HCT116 (cell line): ENCODE results near the gene GOT1. TPM values are rescaled to one million over a fixed set of nuclear protein-coding genes. Genes with fewer than 3 reads are reported as not detected.

Experiments used
- ATAC-seq: fragments of 200-7000 bp; cut with Tn5 transposase; 2 replicates; pipeline ENCODE4 v1.9.1; 2020; ENCODE audit warnings: mild to moderate bottlenecking, moderate library complexity
- BruUV-seq: library from RNA; stranded (reverse); fragments of 400-500 nt; replicated peaks from 2 replicates; lab custom pipeline; 2021; lab: Mats Ljungman, UMichigan
- CTCF ChIA-PET: fragments of 300-600 bp; sonication (Branson Sonifier 250); formaldehyde crosslinking; loops from one replicate; lab custom pipeline; 2021; ENCODE audit warnings: antibody characterized with exemption; lab: Charles Lee
- POLR2A ChIA-PET: fragments of 300-600, 350-600 bp; sonication (Branson Sonifier 250); formaldehyde crosslinking; loops from one replicate; lab custom pipeline; 2021; ENCODE audit warnings: antibody characterized with exemption; lab: Charles Lee
- RAD21 ChIA-PET, 2 experiments: fragments of 300-600 bp; sonication (Branson Sonifier 250); formaldehyde crosslinking; loops; one replicate each; lab custom pipeline; 2023; ENCODE audit warnings: low total read pairs in 2 of 2; ENCODE audit not compliant: uncharacterized antibody in 2 of 2, unreplicated experiment in 2 of 2, low non-redundant PET in 1 of 2; lab: Charles Lee
- DNase-seq: peaks from one replicate; pipeline ENCODE4 v3.0.0-alpha.2; 2010; ENCODE audit warnings: low read depth, low spot score
- H2AFZ ChIP-seq: fragments of 200-600 bp; shearing (Covaris generic), sonication (generic); 2 replicates; pipeline ENCODE4 v1.6.1; 2017; ENCODE audit warnings: low read depth, mixed run types, mixed read lengths, antibody characterized with exemption, low read length; ENCODE audit not compliant: poor library complexity, severe bottlenecking
- H3K27ac ChIP-seq: 2 replicates; pipeline ENCODE4 v1.5.1; 2012; ENCODE audit warnings: low read depth, low read length
- H3K27me3 ChIP-seq: fragments of 200-600 bp; sonication (generic); 2 replicates; pipeline ENCODE4 v1.6.1; 2016; ENCODE audit warnings: mixed run types, low read length, mixed read lengths; ENCODE audit not compliant: insufficient read depth
- H3K36me3 ChIP-seq, 2 experiments: fragments of 200-500 bp in 1 of 2; fragments of 200-600 bp in 1 of 2; sonication (Bioruptor generic) in 1 of 2; sonication (generic) in 1 of 2; 2 replicates each; pipeline versions ENCODE4 v1.5.1 to v1.6.1; 2014 to 2016; ENCODE audit warnings: low read length in 2 of 2, inconsistent platforms in 1 of 2, mixed read lengths in 1 of 2, mixed run types in 1 of 2; ENCODE audit not compliant: insufficient read depth in 2 of 2, control insufficient read depth in 1 of 2
- H3K4me1 ChIP-seq, 2 experiments: fragments of 200-600 bp in 1 of 2; sonication (generic) in 1 of 2; 2 replicates each; pipeline versions ENCODE4 v1.5.1 to v1.6.1; 2012 to 2017; ENCODE audit warnings: low read length in 2 of 2, inconsistent platforms in 1 of 2, mild to moderate bottlenecking in 1 of 2, mixed read lengths in 1 of 2, mixed run types in 1 of 2, moderate library complexity in 1 of 2; ENCODE audit not compliant: insufficient read depth in 2 of 2, control insufficient read depth in 1 of 2
- H3K4me2 ChIP-seq: fragments of 200-600 bp; sonication (generic); 2 replicates; pipeline ENCODE4 v1.6.1; 2017; ENCODE audit warnings: mixed run types, low read length, mixed read lengths
- H3K4me3 ChIP-seq, 2 experiments: fragments of 200-600 bp in 1 of 2; sonication (generic) in 1 of 2; replicated peaks in 1 of 2; 2 replicates each; pipeline ENCODE4 v1.5.1; 2011 to 2016; ENCODE audit warnings: low read length in 2 of 2, control low read depth in 1 of 2, low read depth in 1 of 2, mild to moderate bottlenecking in 1 of 2, mixed read lengths in 1 of 2, mixed run types in 1 of 2
- H3K79me2 ChIP-seq: fragments of 200-600 bp; sonication (generic); 2 replicates; pipeline ENCODE4 v1.6.1; 2017; ENCODE audit warnings: mild to moderate bottlenecking, mixed run types, low read length, moderate library complexity, mixed read lengths; ENCODE audit not compliant: insufficient read depth
- H3K9ac ChIP-seq: fragments of 200-600 bp; sonication (generic); 2 replicates; pipeline ENCODE4 v1.6.1; 2016; ENCODE audit warnings: low read length, mixed read lengths
- H3K9me2 ChIP-seq: fragments of 200-600 bp; sonication (generic), shearing (Covaris generic); 2 replicates; pipeline ENCODE4 v1.6.1; 2017; ENCODE audit warnings: mixed run types, mild to moderate bottlenecking, moderate library complexity; ENCODE audit not compliant: insufficient read depth
- H3K9me3 ChIP-seq, 2 experiments: fragments of 200-500 bp in 1 of 2; fragments of 200-600 bp in 1 of 2; sonication (Bioruptor generic) in 1 of 2; sonication (generic) in 1 of 2; 2 replicates each; pipeline ENCODE4 v1.6.1; 2014 to 2017; ENCODE audit warnings: low read length in 2 of 2, mixed read lengths in 2 of 2, inconsistent platforms in 1 of 2, low read depth in 1 of 2, mild to moderate bottlenecking in 1 of 2, mixed run types in 1 of 2, moderate library complexity in 1 of 2; ENCODE audit not compliant: control insufficient read depth in 1 of 2, insufficient read depth in 1 of 2
- H4K20me1 ChIP-seq: fragments of 200-600 bp; sonication (generic), shearing (Covaris generic); 2 replicates; pipeline ENCODE4 v1.6.1; 2017; ENCODE audit warnings: mixed run types, mild to moderate bottlenecking, moderate library complexity; ENCODE audit not compliant: insufficient read depth
- CBX3 ChIP-seq: IDR thresholded peaks from 2 replicates; pipeline ENCODE4 v1.6.1; 2012; ENCODE audit warnings: low read depth
- CEBPB ChIP-seq: IDR thresholded peaks from 2 replicates; pipeline ENCODE4 v1.6.1; 2012; ENCODE audit warnings: low read depth
- CTCF ChIP-seq, 3 experiments: fragments of 200-600 bp in 1 of 3; sonication (generic) in 1 of 3; IDR thresholded peaks in 2 of 3; conservative IDR thresholded peaks in 1 of 3; 2 replicates each; pipeline ENCODE4 v1.5.1; 2012 to 2017; ENCODE audit warnings: low read depth in 2 of 3, low read length in 2 of 3, antibody characterized with exemption in 1 of 3, borderline replicate concordance in 1 of 3, control low read depth in 1 of 3, mild to moderate bottlenecking in 1 of 3, mixed read lengths in 1 of 3, mixed run types in 1 of 3, moderate library complexity in 1 of 3; ENCODE audit not compliant: insufficient read depth in 1 of 3
- ELF1 ChIP-seq: IDR thresholded peaks from 2 replicates; pipeline ENCODE4 v1.6.1; 2012; ENCODE audit warnings: low read depth, borderline replicate concordance
- EZH2phosphoT487 ChIP-seq: fragments of 200-600 bp; IDR thresholded peaks from 2 replicates; pipeline ENCODE4 v1.6.1; 2018; ENCODE audit warnings: antibody characterized with exemption, borderline replicate concordance
- FOSL1 ChIP-seq: IDR thresholded peaks from 2 replicates; pipeline ENCODE4 v1.6.1; 2012; ENCODE audit warnings: low read depth
- JUND ChIP-seq: IDR thresholded peaks from 2 replicates; pipeline ENCODE4 v1.6.1; 2012
- REST ChIP-seq: IDR thresholded peaks from 2 replicates; pipeline ENCODE4 v1.6.1; 2012; ENCODE audit warnings: low read depth
- SRF ChIP-seq: IDR thresholded peaks from 2 replicates; pipeline ENCODE4 v1.6.1; 2012; ENCODE audit warnings: low read depth
- TCF7L2 ChIP-seq: IDR thresholded peaks from 2 replicates; pipeline ENCODE4 v1.7.0; 2011; ENCODE audit warnings: borderline replicate concordance, inconsistent platforms; ENCODE audit not compliant: insufficient read depth, insufficient read length; ENCODE audit errors: extremely low read depth
- YY1 ChIP-seq: IDR thresholded peaks from 2 replicates; pipeline ENCODE4 v1.6.1; 2011; ENCODE audit warnings: low read length, low read depth, moderate library complexity, mild to moderate bottlenecking; ENCODE audit not compliant: insufficient replicate concordance; ENCODE audit errors: extremely low read depth
- ZBTB33 ChIP-seq: IDR thresholded peaks from 2 replicates; pipeline ENCODE4 v1.6.1; 2011; ENCODE audit warnings: mild to moderate bottlenecking, low read length, moderate library complexity; ENCODE audit not compliant: insufficient replicate concordance; ENCODE audit errors: extremely low read depth
- ZFX ChIP-seq: fragments of 450-650 bp; IDR thresholded peaks from 2 replicates; pipeline ENCODE4 v1.6.1; 2017
- ZNF274 ChIP-seq: fragments of 200-500 bp; sonication (Bioruptor generic); IDR thresholded peaks from 2 replicates; pipeline ENCODE4 v1.6.1; 2014; ENCODE audit warnings: mild to moderate bottlenecking, low read depth, low read length, inconsistent platforms
- intact Hi-C: fragments of 100-400 bp; cut with micrococcal nuclease; formaldehyde crosslinking; loops from 2 replicates; pipeline ENCODE4 v1.10.0; 2022
- total RNA-seq: library from RNA; stranded (reverse); gene quantifications from one replicate; pipeline ENCODE4 v1.2.1, GENCODE V29; 2021; ENCODE audit not compliant: unreplicated experiment
- TF ChIP-seq, protein P1 (sequence below): IDR thresholded peaks from 2 replicates; pipeline ENCODE4 v1.6.1; 2012
- TF ChIP-seq, protein P2 (sequence below): IDR thresholded peaks from 2 replicates; pipeline ENCODE4 v1.6.1; 2012

Gene GOT1
- total RNA-seq, 1 experiment from 2014 or later = 135 TPM

GRCh38 chr10:99374972-99375371, 55.5 kb downstream of the GOT1 start:
- DNase-seq (no peak), ATAC-seq (no peak)
- Histone ChIP-seq H3K4me2 (no peak overlapping the region), H3K27ac (no peak overlapping the region), H3K9ac (no peak overlapping the region), H3K4me3 (no peak overlapping the region), H3K9me2 (no peaks in the 10 kb centered on the region), H3K9me3 (no peaks in the 10 kb centered on the region), H3K36me3 (no peaks in the 10 kb centered on the region), H3K27me3 (peaks cover 32% of the 10 kb centered on the region), H3K79me2 (no peaks in the 10 kb centered on the region), H3K4me1 (no peaks in the 10 kb centered on the region), H2AFZ (no peak overlapping the region), H4K20me1 (no peaks in the 10 kb centered on the region)
- intact Hi-C loops = loop anchor here (10.0 kb wide), 1 partner anchor 910 kb away; no protein-coding TSS in a partner anchor
- no peak for TF ChIP-seq ZFX
- no peak for TF ChIP-seq CBX3
- TF ChIP-seq SRF = no peak
- no peak for TF ChIP-seq TCF7L2
- no peak for TF ChIP-seq ZNF274
- TF ChIP-seq ELF1 = no peak
- TF ChIP-seq, protein P1, sequence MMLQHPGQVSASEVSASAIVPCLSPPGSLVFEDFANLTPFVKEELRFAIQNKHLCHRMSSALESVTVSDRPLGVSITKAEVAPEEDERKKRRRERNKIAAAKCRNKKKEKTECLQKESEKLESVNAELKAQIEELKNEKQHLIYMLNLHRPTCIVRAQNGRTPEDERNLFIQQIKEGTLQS = no peak
- TF ChIP-seq EZH2phosphoT487 = no peak
- TF ChIP-seq YY1 = no peak
- TF ChIP-seq ZBTB33 = no peak
- no peak for TF ChIP-seq CTCF (IDR thresholded peaks at IDR 0.05 in 2 of 3, conservative IDR thresholded peaks at IDR 0.05 in 1 of 3; ENCODE audit: borderline replicate concordance in 1 of 3, insufficient read depth in 1 of 3, low read depth in 2 of 3, low read length in 2 of 3)
- no peak for TF ChIP-seq CEBPB
- TF ChIP-seq FOSL1 = no peak
- TF ChIP-seq, protein P2, sequence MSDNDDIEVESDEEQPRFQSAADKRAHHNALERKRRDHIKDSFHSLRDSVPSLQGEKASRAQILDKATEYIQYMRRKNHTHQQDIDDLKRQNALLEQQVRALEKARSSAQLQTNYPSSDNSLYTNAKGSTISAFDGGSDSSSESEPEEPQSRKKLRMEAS = no peak
- no peak for TF ChIP-seq JUND
- no peak for TF ChIP-seq REST
- ChIA-PET CTCF (interaction anchor here (0.8 kb wide), 1 partner anchor 202 kb away, joined by 3 read pairs; no protein-coding TSS in a partner anchor), RAD21 (no interaction called here), POLR2A (no interaction called here)
- BruUV-seq = no TSS peak
